Keratinocyte (primary cell): ENCODE results near the gene CCDC85B. TPM values are rescaled to one million over a fixed set of nuclear protein-coding genes. Genes with fewer than 3 reads are reported as not detected.
A peak's percentile ranks its signal among the peaks of the same experiment; 100 is the strongest.

ENCODE experiments used
- DNase-seq: peaks from one replicate; pipeline ENCODE4 v3.0.0-alpha.2; 2011; ENCODE audit warnings: low read depth, missing footprints, low spot score
- FAIRE-seq: peaks from 2 replicates; lab custom pipeline; 2011; peaks lifted over from hg19 to GRCh38; lab: Jason Lieb, UNC
- H2AFZ ChIP-seq: 2 replicates; pipeline ENCODE4 v1.6.0; 2012; ENCODE audit warnings: low read length, control low read depth, inconsistent platforms; ENCODE audit not compliant: control insufficient read depth
- H3K27ac ChIP-seq: 2 replicates; pipeline ENCODE4 v1.5.1; 2011; ENCODE audit warnings: low read length; ENCODE audit not compliant: control insufficient read depth, insufficient read depth
- H3K27me3 ChIP-seq: 3 replicates; pipeline ENCODE4 v1.6.0; 2011; ENCODE audit warnings: low read length; ENCODE audit not compliant: control insufficient read depth, insufficient read depth; ENCODE audit errors: extremely low read depth
- H3K36me3 ChIP-seq, 2 experiments: 2 replicates in 1 of 2; 3 replicates in 1 of 2; pipeline ENCODE4 v1.5.1; 2011; ENCODE audit warnings: low read length in 2 of 2, mild to moderate bottlenecking in 1 of 2; ENCODE audit not compliant: control insufficient read depth in 2 of 2, insufficient read depth in 2 of 2; ENCODE audit errors: extremely low read depth in 1 of 2
- H3K4me1 ChIP-seq: 3 replicates; pipeline ENCODE4 v1.5.1; 2011; ENCODE audit warnings: low read length; ENCODE audit not compliant: control insufficient read depth, insufficient read depth; ENCODE audit errors: extremely low read depth
- H3K4me2 ChIP-seq: 3 replicates; pipeline ENCODE4 v1.6.0; 2011; ENCODE audit warnings: low read depth, low read length; ENCODE audit not compliant: control insufficient read depth, insufficient read depth; ENCODE audit errors: extremely low read depth
- H3K4me3 ChIP-seq, 3 experiments: fragments of 200-600 bp in 1 of 3; sonication (generic) in 1 of 3; 2 replicates in 2 of 3; 3 replicates in 1 of 3; pipeline ENCODE4 v1.5.1; 2011 to 2016; ENCODE audit warnings: low read length in 3 of 3, mild to moderate bottlenecking in 3 of 3, control low read depth in 2 of 3, inconsistent platforms in 1 of 3, low read depth in 1 of 3, mixed read lengths in 1 of 3, mixed run types in 1 of 3, moderate library complexity in 1 of 3; ENCODE audit not compliant: control insufficient read depth in 2 of 3, insufficient read depth in 2 of 3; ENCODE audit errors: extremely low read depth in 1 of 3
- H3K79me2 ChIP-seq: 2 replicates; pipeline ENCODE4 v1.6.0; 2012; ENCODE audit warnings: low read length; ENCODE audit not compliant: control insufficient read depth, insufficient read depth
- H3K9ac ChIP-seq: 3 replicates; pipeline ENCODE4 v1.6.0; 2011; ENCODE audit warnings: low read length; ENCODE audit not compliant: control insufficient read depth, insufficient read depth; ENCODE audit errors: extremely low read depth
- H3K9me1 ChIP-seq: 3 replicates; pipeline ENCODE4 v1.6.0; 2011; ENCODE audit warnings: low read length; ENCODE audit not compliant: control insufficient read depth, insufficient read depth; ENCODE audit errors: extremely low read depth
- H3K9me3 ChIP-seq: 2 replicates; pipeline ENCODE4 v1.5.1; 2012; ENCODE audit warnings: low read depth, low read length; ENCODE audit not compliant: control insufficient read depth
- H4K20me1 ChIP-seq: 3 replicates; pipeline ENCODE4 v1.6.0; 2011; ENCODE audit warnings: low read length; ENCODE audit not compliant: control insufficient read depth, insufficient read depth; ENCODE audit errors: extremely low read depth
- EZH2 ChIP-seq: IDR thresholded peaks from one replicate; pipeline ENCODE4 v1.6.1; 2012; ENCODE audit warnings: inconsistent platforms, mild to moderate bottlenecking, low read length, moderate library complexity
- dilution Hi-C: fragments of 300-500 bp; cut with MboI; formaldehyde crosslinking; loops from one replicate; pipeline ENCODE4 v1.7.0; 2020; ENCODE audit warnings: low sequenced_read_pairs; ENCODE audit not compliant: extremely low pct_ligation_motif_present
- polyA plus RNA-seq, 5 experiments: library from polyadenylated mRNA; depleted of rRNA in 3 of 5; stranded (reverse) in 3 of 5; stranded (forward) in 1 of 5; unstranded in 1 of 5; fragments of >200 nt; gene quantifications; 1 replicate in 1 of 5; 2 replicates in 3 of 5; 3 replicates in 1 of 5; pipeline versions ENCODE4 v1.2.1 to v1.2.3, GENCODE V29; 2011 to 2012; ENCODE audit warnings: missing spikeins in 2 of 5, low read depth in 1 of 5, low replicate concordance in 1 of 5
- TF ChIP-seq, protein P1 (sequence below), 3 experiments: IDR thresholded peaks in 1 of 3; conservative IDR thresholded peaks in 1 of 3; optimal IDR thresholded peaks in 1 of 3; 2 replicates in 2 of 3; 3 replicates in 1 of 3; pipeline versions ENCODE3 to v1.5.1; 2011; ENCODE audit warnings: low read length in 3 of 3, mild to moderate bottlenecking in 3 of 3, moderate library complexity in 2 of 3, control low read depth in 1 of 3, inconsistent platforms in 1 of 3; ENCODE audit not compliant: insufficient read depth in 2 of 3; ENCODE audit errors: extremely low read depth in 1 of 3

CCDC85B gene
- polyA plus RNA-seq, 1 donor (not counting 4 experiments of a cell fraction or from before 2014, with no cell fraction given): 4.1 TPM

DNA sequence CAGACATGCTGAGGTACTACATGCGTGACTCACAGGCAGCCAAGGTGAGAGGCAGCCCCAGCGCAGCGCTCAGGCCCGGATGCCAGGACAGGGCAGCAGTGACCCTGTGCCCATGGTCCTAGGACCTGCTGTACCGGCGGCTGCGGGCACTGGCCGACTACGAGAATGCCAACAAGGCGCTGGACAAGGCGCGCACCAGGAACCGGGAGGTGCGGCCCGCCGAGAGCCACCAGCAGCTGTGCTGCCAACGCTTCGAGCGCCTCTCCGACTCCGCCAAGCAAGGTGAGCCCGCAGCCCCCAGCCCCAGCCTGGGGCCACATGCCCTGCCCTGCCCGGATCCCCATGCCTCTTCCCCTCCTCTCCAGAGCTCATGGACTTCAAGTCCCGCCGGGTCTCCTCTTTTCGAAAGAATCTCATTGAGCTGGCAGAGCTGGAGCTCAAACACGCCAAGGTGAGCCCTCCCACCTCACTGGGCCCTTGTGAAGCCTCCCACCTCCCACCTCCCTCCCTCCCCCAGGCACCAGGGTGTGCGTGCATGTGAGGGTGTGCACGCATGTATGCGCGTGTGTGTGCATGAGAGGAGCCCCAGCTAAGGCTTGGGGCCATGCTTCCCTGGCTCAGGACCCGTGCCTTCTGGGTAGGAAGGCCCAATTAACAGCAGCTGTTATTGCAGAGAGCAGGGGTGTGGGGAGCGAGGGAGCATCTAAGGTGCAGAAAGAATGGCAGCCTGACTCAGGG is 37.8 kb upstream of the CCDC85B start:
- FAIRE-seq (no peak), DNase-seq (no peak)
- peaks cover 50% of the 10 kb centered on the region for H4K20me1 ChIP-seq
- TF ChIP-seq, protein P1, sequence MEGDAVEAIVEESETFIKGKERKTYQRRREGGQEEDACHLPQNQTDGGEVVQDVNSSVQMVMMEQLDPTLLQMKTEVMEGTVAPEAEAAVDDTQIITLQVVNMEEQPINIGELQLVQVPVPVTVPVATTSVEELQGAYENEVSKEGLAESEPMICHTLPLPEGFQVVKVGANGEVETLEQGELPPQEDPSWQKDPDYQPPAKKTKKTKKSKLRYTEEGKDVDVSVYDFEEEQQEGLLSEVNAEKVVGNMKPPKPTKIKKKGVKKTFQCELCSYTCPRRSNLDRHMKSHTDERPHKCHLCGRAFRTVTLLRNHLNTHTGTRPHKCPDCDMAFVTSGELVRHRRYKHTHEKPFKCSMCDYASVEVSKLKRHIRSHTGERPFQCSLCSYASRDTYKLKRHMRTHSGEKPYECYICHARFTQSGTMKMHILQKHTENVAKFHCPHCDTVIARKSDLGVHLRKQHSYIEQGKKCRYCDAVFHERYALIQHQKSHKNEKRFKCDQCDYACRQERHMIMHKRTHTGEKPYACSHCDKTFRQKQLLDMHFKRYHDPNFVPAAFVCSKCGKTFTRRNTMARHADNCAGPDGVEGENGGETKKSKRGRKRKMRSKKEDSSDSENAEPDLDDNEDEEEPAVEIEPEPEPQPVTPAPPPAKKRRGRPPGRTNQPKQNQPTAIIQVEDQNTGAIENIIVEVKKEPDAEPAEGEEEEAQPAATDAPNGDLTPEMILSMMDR (optimal IDR thresholded peaks at IDR 0.05 in 1 of 3, IDR thresholded peaks at IDR 0.05 in 1 of 3, conservative IDR thresholded peaks at IDR 0.05 in 1 of 3; ENCODE audit: extremely low read depth in 1 of 3, insufficient read depth in 2 of 3, low read length in 3 of 3): no peak
- TF ChIP-seq EZH2: no peak
- H2AFZ ChIP-seq: no peak overlapping the region
- no peak overlapping the region for H3K4me3 ChIP-seq
- dilution Hi-C loops: no loop called here
- H3K9me1 ChIP-seq: peaks cover 7% of the 10 kb centered on the region
- H3K79me2 ChIP-seq: peaks cover 41% of the 10 kb centered on the region
- H3K9me3 ChIP-seq: no peaks in the 10 kb centered on the region
- H3K27ac ChIP-seq: no peak overlapping the region
- no peak overlapping the region for H3K9ac ChIP-seq
- peaks cover 35 to 46% of the 10 kb centered on the region in 2 experiments for H3K36me3 ChIP-seq
- H3K27me3 ChIP-seq: no peaks in the 10 kb centered on the region
- peaks cover 14% of the 10 kb centered on the region for H3K4me1 ChIP-seq
- no peak overlapping the region for H3K4me2 ChIP-seq

DNA sequence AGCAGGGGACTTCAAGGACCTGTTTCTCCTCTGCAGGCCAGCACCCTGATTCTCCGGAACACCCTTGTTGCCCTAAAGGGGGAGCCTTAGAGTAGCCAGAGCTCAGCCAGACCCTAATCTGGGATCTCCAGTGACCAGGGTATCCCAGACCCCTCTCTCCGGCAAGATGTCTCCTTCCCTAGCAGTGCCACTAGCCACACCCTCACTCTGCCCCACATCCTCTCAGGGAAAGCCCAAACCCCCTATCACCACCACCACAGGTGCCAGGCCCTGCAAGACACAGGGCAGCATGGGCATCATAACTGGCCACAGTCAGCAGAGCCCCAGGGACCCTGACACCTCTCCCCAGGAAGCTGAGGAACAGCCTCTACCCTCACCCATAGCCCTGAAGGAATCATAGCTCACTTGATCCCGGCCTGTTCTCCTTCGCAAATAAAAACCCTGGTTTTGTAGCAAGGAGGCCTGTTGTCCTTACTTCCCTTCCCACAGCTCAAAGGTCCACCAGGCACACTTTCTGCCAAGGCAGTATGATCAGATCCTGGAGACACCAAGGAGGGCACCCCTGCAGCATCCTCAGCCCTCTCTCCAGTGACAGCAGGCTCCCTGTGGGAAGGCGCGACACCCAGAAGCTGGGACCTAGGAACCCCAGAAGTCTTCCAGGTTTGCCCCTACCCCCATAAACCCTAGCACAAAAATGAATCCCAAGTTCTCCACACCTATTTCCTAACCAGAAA is 37.1 kb upstream of the CCDC85B start:
- H3K9me1 ChIP-seq: peaks cover 7% of the 10 kb centered on the region
- TF ChIP-seq, protein P1 (optimal IDR thresholded peaks at IDR 0.05 in 1 of 3, IDR thresholded peaks at IDR 0.05 in 1 of 3, conservative IDR thresholded peaks at IDR 0.05 in 1 of 3; ENCODE audit: extremely low read depth in 1 of 3, insufficient read depth in 2 of 3, low read length in 3 of 3): peak; percentile 7 to 15 (median 8)
- TF ChIP-seq EZH2: no peak
- no peaks in the 10 kb centered on the region for H3K27me3 ChIP-seq
- no peak overlapping the region for H3K27ac ChIP-seq
- no peak overlapping the region for H3K4me2 ChIP-seq
- peaks cover 14% of the 10 kb centered on the region for H3K4me1 ChIP-seq
- H3K36me3 ChIP-seq: peaks cover 35 to 46% of the 10 kb centered on the region in 2 experiments
- dilution Hi-C loops: no loop called here
- H3K4me3 ChIP-seq: no peak overlapping the region
- H2AFZ ChIP-seq: no peak overlapping the region
- DNase-seq (no peak), FAIRE-seq (no peak)
- H3K9ac ChIP-seq: no peak overlapping the region
- H3K9me3 ChIP-seq: no peaks in the 10 kb centered on the region
- H4K20me1 ChIP-seq: peaks cover 50% of the 10 kb centered on the region
- H3K79me2 ChIP-seq: peaks cover 44% of the 10 kb centered on the region
